ENCODE results near the gene INTS1.

GRCh38 chr7:1461646-1462375 is 42.4 kb downstream of the INTS1 start:
- TF ChIP-seq POLR2A (IDR thresholded peaks at IDR 0.05; ENCODE audit: low read depth, low read length): no peak
- TF ChIP-seq CTCF (conservative IDR thresholded peaks at IDR 0.05; ENCODE audit: low read depth, low read length): no peak
- TF ChIP-seq ELK1 (IDR thresholded peaks at IDR 0.05; ENCODE audit: borderline replicate concordance, low read depth, low read length): no peak
- no peak for TF ChIP-seq USF2 (IDR thresholded peaks at IDR 0.05; ENCODE audit: low read depth, low read length)
- TF ChIP-seq MXI1 (IDR thresholded peaks at IDR 0.05; ENCODE audit: borderline replicate concordance, low read depth, low read length): no peak
- TF ChIP-seq FOS (IDR thresholded peaks at IDR 0.05; ENCODE audit: low read depth, low read length): no peak
- TF ChIP-seq RAD21 (IDR thresholded peaks at IDR 0.05; ENCODE audit: low read length): no peak
- TF ChIP-seq BHLHE40 (IDR thresholded peaks at IDR 0.05; ENCODE audit: low read depth, low read length): no peak
- TF ChIP-seq RFX5 (IDR thresholded peaks at IDR 0.05; ENCODE audit: low read depth, low read length): no peak
- TF ChIP-seq MAZ (IDR thresholded peaks at IDR 0.05; ENCODE audit: borderline replicate concordance, low read depth, low read length): no peak
- no peak for TF ChIP-seq CEBPB (IDR thresholded peaks at IDR 0.05; ENCODE audit: low read depth, low read length)
- no peak for TF ChIP-seq CHD1 (IDR thresholded peaks at IDR 0.05; ENCODE audit: low read depth, low read length)
- no peak for TF ChIP-seq NFE2L2 (IDR thresholded peaks at IDR 0.05; ENCODE audit: low read depth, low read length)

Data from IMR-90 (cell line).